ENCODE measurements around the gene LRFN3.

DNA sequence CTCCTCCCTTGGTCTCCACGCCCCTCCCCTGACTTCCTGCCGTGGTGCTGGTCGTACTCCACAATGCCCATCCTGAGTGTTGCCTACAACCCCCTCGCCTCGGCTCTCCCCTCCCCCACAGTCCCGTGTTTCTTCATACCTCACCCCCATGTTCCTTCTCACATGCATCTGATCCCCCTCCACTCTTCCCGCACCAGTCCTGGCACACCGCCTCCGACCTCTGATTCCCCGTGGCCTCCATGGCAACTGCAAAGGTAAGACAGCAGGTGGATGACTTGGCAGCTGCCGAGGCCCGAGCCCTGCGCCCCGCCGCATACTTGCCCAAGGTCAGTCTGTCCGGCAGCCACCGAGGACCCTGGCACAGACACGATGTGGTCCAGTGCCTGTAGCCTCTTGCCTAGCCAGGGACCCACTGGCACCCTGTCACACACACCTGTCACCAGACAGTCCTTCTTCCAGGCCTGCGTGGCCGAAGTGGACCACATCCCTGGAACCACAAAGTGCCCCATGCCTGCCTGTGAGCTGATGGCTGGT is 42.7 kb downstream of the LRFN3 start:
- TF ChIP-seq CTCF (IDR thresholded peaks at IDR 0.05; ENCODE audit: low read length) (no peak), EZH2 (optimal IDR thresholded peaks at IDR 0.05; ENCODE audit: low read depth, low read length) (no peak), EZH2phosphoT487 (IDR thresholded peaks at IDR 0.05; ENCODE audit: low read length) (no peak)
